T-helper 22 cell (primary cell): ENCODE results near the gene IWS1.
A peak's percentile ranks its signal among the peaks of the same experiment; 100 is the strongest.

ENCODE experiments used
- DNase-seq: peaks from one replicate; pipeline ENCODE4 v3.0.0-alpha.2; 2020; ENCODE audit warnings: low read depth

The IWS1 gene

GRCh38 chr2:127490283-127490682 lies 36.0 kb downstream of the IWS1 start:
- DNase-seq = no peak

- DNase-seq = no peak
These were observed 39.8 kb downstream of the IWS1 start for GRCh38 chr2:127486247-127487058.

GRCh38 chr2:127485694-127486071 lies 40.6 kb downstream of the IWS1 start:
- DNase-seq = no peak

- DNase-seq = no peak
These were observed 41.1 kb downstream of the IWS1 start for GRCh38 chr2:127485051-127485693.

- no peak for DNase-seq
These were observed 44.3 kb downstream of the IWS1 start for GRCh38 chr2:127482031-127482430.

- no peak for DNase-seq
These were observed 46.2 kb downstream of the IWS1 start for GRCh38 chr2:127479866-127480743.

- no peak for DNase-seq
These were observed 47.0 kb downstream of the IWS1 start for GRCh38 chr2:127479219-127479825.

GRCh38 chr2:127475788-127476187 lies 50.5 kb downstream of the IWS1 start:
- DNase-seq = no peak

- no peak for DNase-seq
These were observed 54.0 kb downstream of the IWS1 start for GRCh38 chr2:127472268-127472667.

GRCh38 chr2:127471286-127471988 lies 54.9 kb downstream of the IWS1 start:
- no peak for DNase-seq

- DNase-seq = no peak
These were observed 56.3 kb downstream of the IWS1 start for GRCh38 chr2:127469974-127470373.

GRCh38 chr2:127469051-127469450 lies 57.2 kb downstream of the IWS1 start:
- no peak for DNase-seq

GRCh38 chr2:127465258-127465657 lies 61.0 kb downstream of the IWS1 start:
- DNase-seq = no peak

GRCh38 chr2:127464470-127465257 lies 61.6 kb downstream of the IWS1 start:
- no peak for DNase-seq

- DNase-seq = no peak
These were observed 62.9 kb downstream of the IWS1 start for GRCh38 chr2:127463155-127463991.

GRCh38 chr2:127462461-127462860 lies 63.8 kb downstream of the IWS1 start:
- no peak for DNase-seq

GRCh38 chr2:127456960-127457359 lies 69.3 kb downstream of the IWS1 start:
- no peak for DNase-seq

- peak; percentile 17 for DNase-seq
These were observed 70.5 kb downstream of the IWS1 start for GRCh38 chr2:127455566-127456493.
